GM12878 (cell line): ENCODE measurements around the gene STK17A. TPM values are rescaled to one million over a fixed set of nuclear protein-coding genes. Genes with fewer than 3 reads are reported as not detected.

Experiments used
- ATAC-seq: fragments of 200-7000 bp; cut with Tn5 transposase; 3 replicates; pipeline ENCODE4 v1.9.1; 2020; ENCODE audit warnings: mild to moderate bottlenecking, moderate library complexity
- BruUV-seq: library from RNA; stranded (reverse); fragments of 400-500 nt; replicated peaks from 2 replicates; lab custom pipeline; 2021; lab: Mats Ljungman, UMichigan
- CTCF ChIA-PET: fragments of 300-600 bp; sonication (Branson Sonifier 250); formaldehyde crosslinking; extraction: SDS; loops from one replicate; lab custom pipeline; 2021; ENCODE audit warnings: inconsistent platforms; lab: Yijun Ruan, JAX
- POLR2A ChIA-PET: fragments of 350-600 bp; formaldehyde crosslinking; extraction: SDS; loops from one replicate; lab custom pipeline; 2021; ENCODE audit warnings: inconsistent platforms; lab: Charles Lee
- RAD21 ChIA-PET: fragments of 300-600 bp; sonication (Branson Sonifier 250); formaldehyde crosslinking; loops from one replicate; lab custom pipeline; 2023; ENCODE audit warnings: antibody characterized with exemption; ENCODE audit not compliant: unreplicated experiment; lab: Charles Lee
- SMC1A ChIA-PET: fragments of 300-600 bp; sonication (Branson Sonifier 250); formaldehyde crosslinking; loops from one replicate; lab custom pipeline; 2023; ENCODE audit not compliant: unreplicated experiment, uncharacterized antibody; lab: Charles Lee
- DNase-seq: peaks from one replicate; pipeline ENCODE4 v3.0.0-alpha.2; 2011; ENCODE audit warnings: low read depth, low spot score
- FAIRE-seq: peaks from 3 replicates; lab custom pipeline; 2011; peaks lifted over from hg19 to GRCh38; lab: Jason Lieb, UNC
- H2AFZ ChIP-seq: 2 replicates; pipeline ENCODE4 v1.6.0; 2011; ENCODE audit warnings: low read depth, low read length, control low read depth; ENCODE audit not compliant: control insufficient read depth
- H3K27ac ChIP-seq: 2 replicates; pipeline ENCODE4 v1.5.1; 2011; ENCODE audit warnings: control low read depth; ENCODE audit not compliant: control insufficient read depth, insufficient read depth
- H3K27me3 ChIP-seq, 2 experiments: replicated peaks in 1 of 2; 2 replicates each; pipeline versions ENCODE4 v1.6.0 to v1.6.1; 2011; ENCODE audit warnings: low read length in 1 of 2; ENCODE audit not compliant: control insufficient read depth in 2 of 2, insufficient read depth in 2 of 2
- H3K36me3 ChIP-seq, 2 experiments: 2 replicates each; pipeline ENCODE4 v1.5.1; 2011; ENCODE audit warnings: low read length in 1 of 2; ENCODE audit not compliant: control insufficient read depth in 2 of 2, insufficient read depth in 2 of 2
- H3K4me1 ChIP-seq: 2 replicates; pipeline ENCODE4 v1.6.1; 2011; ENCODE audit warnings: mild to moderate bottlenecking, low read length, moderate library complexity, mixed read lengths; ENCODE audit not compliant: control insufficient read depth, insufficient read depth
- H3K4me2 ChIP-seq: 2 replicates; pipeline ENCODE4 v1.6.0; 2011; ENCODE audit warnings: control low read depth; ENCODE audit not compliant: control insufficient read depth, insufficient read depth
- H3K4me3 ChIP-seq: fragments of 200-600 bp; sonication (generic); 2 replicates; pipeline ENCODE4 v1.5.1; 2016
- H3K79me2 ChIP-seq: 2 replicates; pipeline ENCODE4 v1.6.0; 2011; ENCODE audit warnings: low read length; ENCODE audit not compliant: control insufficient read depth, insufficient read depth
- H3K9ac ChIP-seq: 2 replicates; pipeline ENCODE4 v1.8.0; 2011; ENCODE audit warnings: low read length, control low read depth, mixed read lengths; ENCODE audit not compliant: control insufficient read depth, insufficient read depth
- H3K9me3 ChIP-seq: replicated peaks from 3 replicates; pipeline ENCODE4 v1.5.1; 2011; ENCODE audit warnings: mild to moderate bottlenecking, low read length; ENCODE audit not compliant: control insufficient read depth, insufficient read depth
- H4K20me1 ChIP-seq: 2 replicates; pipeline ENCODE4 v1.6.0; 2011; ENCODE audit not compliant: control insufficient read depth, insufficient read depth
- ETV6 ChIP-seq, 2 experiments: fragments of 450-650 bp in 1 of 2; IDR thresholded peaks in 1 of 2; conservative IDR thresholded peaks in 1 of 2; 2 replicates each; pipeline ENCODE4 v1.6.1; 2014; ENCODE audit warnings: antibody characterized with exemption in 1 of 2, borderline replicate concordance in 1 of 2, low read depth in 1 of 2, mild to moderate bottlenecking in 1 of 2, moderate library complexity in 1 of 2
- IKZF1 ChIP-seq: fragments of 450-650 bp; conservative IDR thresholded peaks from 2 replicates; pipeline ENCODE4 v1.6.1; 2017; ENCODE audit warnings: antibody characterized with exemption, mild to moderate bottlenecking
- IKZF2 ChIP-seq, 2 experiments: fragments of 450-650 bp; IDR thresholded peaks; 2 replicates each; pipeline ENCODE4 v1.6.1; 2017; ENCODE audit warnings: mild to moderate bottlenecking in 2 of 2, moderate library complexity in 2 of 2
- RUNX3 ChIP-seq: IDR thresholded peaks from 2 replicates; pipeline ENCODE4 v1.6.1; 2012; ENCODE audit warnings: low read length, inconsistent platforms
- TBL1XR1 ChIP-seq: IDR thresholded peaks from 2 replicates; pipeline ENCODE4 v1.6.1; 2012; ENCODE audit warnings: low read depth, low read length, improper control_type of control experiment
- WGBS: methylation state at CpG from one replicate; pipeline ENCODE4 v1.1.6; 2016; ENCODE audit warnings: low lambda C conversion rate; ENCODE audit not compliant: insufficient replicate concordance, insufficient coverage; ENCODE audit errors: missing lambda C conversion rate; 5-methylcytosine and 5-hydroxymethylcytosine counted together
- in situ Hi-C: fragments of 300-500 bp; cut with MboI; formaldehyde crosslinking; loops from 9 replicates; pipeline ENCODE4 v1.14.3; 2018; ENCODE audit warnings: mixed read lengths
- intact Hi-C: fragments of 100-400 bp; cut with micrococcal nuclease; formaldehyde crosslinking; loops from one replicate; pipeline ENCODE4 v1.14.2; 2022; ENCODE audit not compliant: unreplicated experiment
- polyA plus RNA-seq, 11 experiments: library from polyadenylated mRNA; depleted of rRNA in 4 of 11; unstranded in 6 of 11; stranded (reverse) in 5 of 11; fragments of >200 nt; fragmentation: Nextera tagmentation in 4 of 11; fragmentation: Illumina TruSeq in 1 of 11; extraction: Ambion mirVana in 4 of 11; extraction: Trizol in 1 of 11; gene quantifications; 1 replicate in 1 of 11; 2 replicates in 10 of 11; pipeline versions ENCODE4 v1.2.1 to v1.2.3, GENCODE V29; 2011 to 2016; ENCODE audit warnings: inconsistent platforms in 2 of 11, missing spikeins in 2 of 11, low read depth in 1 of 11
- total RNA-seq, 4 experiments: library from RNA; depleted of rRNA in 3 of 4; stranded (reverse); fragments of >200 nt in 3 of 4; fragmentation: Illumina TruSeq in 1 of 4; extraction: Trizol in 1 of 4; gene quantifications; 2 replicates each; pipeline versions ENCODE4 v1.2.1 to v1.2.3, GENCODE V29; 2013 to 2021

The STK17A gene
- total and polyA plus RNA-seq, 10 of the 15 experiments (the other 5 are each of a cell fraction or from before 2014, with no cell fraction given) = 18.5 to 91.6 (median 70.8) TPM

- H4K20me1 ChIP-seq = no peaks in the 10 kb centered on the region
- CTCF ChIA-PET = interaction anchor here (0.8 to 1.5 kb wide), 2 partner anchors 25 to 47 kb away, joined by 4 to 10 read pairs; no protein-coding TSS in a partner anchor
- H3K27ac ChIP-seq = no peak overlapping the region
- peaks cover 3% of the 10 kb centered on the region; the same call in 2 of the 3 replicates for H3K9me3 ChIP-seq
- H3K4me2 ChIP-seq = no peak overlapping the region
- DNase-seq (no peak), FAIRE-seq (no peak), ATAC-seq (no peak)
- intact Hi-C loops (no loop called here), in situ Hi-C loops (no loop called here)
- POLR2A ChIA-PET = interaction anchor here (0.9 to 1.3 kb wide), 3 partner anchors 8 to 71 kb away, joined by 3 to 4 read pairs (median 3); partner anchors contain the start of gene STK17A
- H3K4me1 ChIP-seq = peaks cover 46% of the 10 kb centered on the region
- no peaks in the 10 kb centered on the region for H3K27me3 ChIP-seq
- peak; percentile 55 for TF ChIP-seq RUNX3
- TF ChIP-seq ETV6 (conservative IDR thresholded peaks at IDR 0.05 in 1 of 2, IDR thresholded peaks at IDR 0.05 in 1 of 2; ENCODE audit: borderline replicate concordance in 1 of 2, low read depth in 1 of 2) = no peak
- 0 out of 2 replicates have a peak, but pooled peaks have one; percentile 15 for TF ChIP-seq IKZF1
- TF ChIP-seq IKZF2 (IDR thresholded peaks at IDR 0.05) = 0 out of 4 replicates have a peak, but pooled peaks of 1 of the 2 experiments have one; percentile 16
- TF ChIP-seq TBL1XR1 = no peak
- H3K4me3 ChIP-seq = no peak overlapping the region
- H3K36me3 ChIP-seq = peaks cover 3 to 6% of the 10 kb centered on the region in 2 experiments
- H2AFZ ChIP-seq = no peak overlapping the region
- no TSS peak for BruUV-seq
- SMC1A ChIA-PET = interaction anchor here (0.8 to 10.6 kb wide), 3 partner anchors 46 to 73 kb away, joined by 3 to 177 read pairs (median 3); no protein-coding TSS in a partner anchor
- H3K9ac ChIP-seq = no peak overlapping the region
- WGBS = 75% methylated on average over 4 of the region's 4 CpGs
- H3K79me2 ChIP-seq = peaks cover 51% of the 10 kb centered on the region
- RAD21 ChIA-PET = interaction anchor here (1.1 to 10.8 kb wide), 2 partner anchors 9 to 66 kb away, joined by 3 to 280 read pairs; partner anchors contain the start of gene STK17A
Measured at GRCh38 chr7:43653466-43653865, 70.6 kb downstream of the STK17A start.
